Thyroid gland (tissue), 4 donors: ENCODE results near the gene KIAA0930.

ENCODE experiments used
- CTCF ChIP-seq, 6 experiments: fragments of 200-600 bp in 3 of 6; fragments of 450-650 bp in 3 of 6; sonication (generic) in 3 of 6; IDR thresholded peaks; one replicate each; pipeline ENCODE4 v1.5.1; 2016 to 2019; ENCODE audit warnings: antibody characterized with exemption in 6 of 6, mild to moderate bottlenecking in 2 of 6, inconsistent platforms in 1 of 6, moderate library complexity in 1 of 6
- POLR2A ChIP-seq, 2 donors: fragments of 450-650 bp; IDR thresholded peaks; one replicate each; pipeline ENCODE4 v1.6.1; 2017; ENCODE audit warnings: antibody characterized with exemption in 2 of 2, mild to moderate bottlenecking in 2 of 2, moderate library complexity in 1 of 2

DNA sequence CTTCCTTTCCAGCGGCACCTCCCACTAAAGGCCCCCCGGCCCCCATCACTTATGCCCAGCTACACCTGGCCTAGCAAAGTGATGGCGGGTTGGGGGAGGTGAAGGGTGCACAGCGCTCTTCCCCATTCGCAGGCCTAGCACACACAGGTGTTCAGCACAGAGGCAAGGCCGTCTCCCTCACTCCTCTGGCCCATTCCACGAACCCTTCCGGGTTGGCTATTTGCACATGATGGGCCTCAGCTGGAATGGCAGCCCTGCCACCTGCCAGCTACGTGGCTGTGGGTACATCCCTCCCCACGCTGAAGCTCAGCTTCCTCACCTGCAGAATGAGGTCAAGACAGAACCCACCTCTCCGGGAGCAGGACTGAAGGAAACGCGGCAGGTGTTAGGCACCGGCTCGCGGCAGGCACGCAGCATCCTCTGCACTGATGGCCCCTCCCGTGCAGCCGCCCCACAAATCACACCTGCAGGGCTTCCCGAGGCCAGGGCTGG lies 4.8 kb downstream of the KIAA0930 start:
- TF ChIP-seq CTCF (IDR thresholded peaks at IDR 0.05) = no peak
- TF ChIP-seq POLR2A (IDR thresholded peaks at IDR 0.05) = no peak
